ENCODE measurements around the gene DAAM2. TPM values are rescaled to one million over a fixed set of nuclear protein-coding genes. Genes with fewer than 3 reads are reported as not detected.

The DAAM2 gene
- total and polyA plus RNA-seq, 2 donors (not counting 3 experiments of a cell fraction or from before 2014, with no cell fraction given), result 0.42 to 0.44 TPM

DNA sequence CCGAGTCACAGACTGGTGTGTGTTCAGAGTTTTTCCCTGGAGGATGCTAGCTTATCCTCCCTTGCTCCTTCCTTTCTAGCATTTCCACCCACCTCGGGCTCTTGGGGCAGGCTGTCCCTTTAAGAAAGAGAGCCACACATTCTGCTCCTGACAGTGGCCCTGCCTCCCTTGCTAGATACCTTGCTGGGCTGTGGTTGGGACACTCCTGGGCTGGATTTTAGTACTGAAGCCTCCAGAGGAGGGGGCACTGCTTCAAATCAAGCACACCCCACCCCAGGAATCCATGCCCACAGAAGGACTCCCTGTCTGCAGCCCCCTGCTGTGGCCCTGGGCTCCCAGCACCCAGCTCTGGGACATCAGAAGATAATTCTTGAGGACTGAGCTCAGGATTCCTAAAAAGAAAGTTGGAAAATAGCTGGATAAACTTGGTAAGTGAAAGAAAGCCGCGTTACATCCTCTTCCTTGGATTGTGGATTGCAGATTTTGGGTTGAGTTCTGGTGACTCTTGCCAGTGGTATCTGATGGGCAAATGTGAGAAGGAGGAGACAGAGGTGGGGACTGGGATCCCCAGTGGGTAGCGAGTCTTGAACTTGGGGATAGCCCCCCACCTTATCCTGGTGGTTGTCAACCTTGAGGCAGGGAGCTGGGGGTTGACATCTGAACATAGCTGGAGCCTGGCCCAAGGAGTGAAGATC lies 29.0 kb downstream of the DAAM2 start:
- Histone ChIP-seq H3K27ac (ENCODE audit: insufficient read depth, low read depth, low read length) (no peak overlapping the region), H2AFZ (ENCODE audit: low read depth, low read length) (no peak overlapping the region), H3K9ac (replicated peaks; ENCODE audit: extremely low read depth, insufficient read depth, low read length) (no peak overlapping the region), H3K4me2 (ENCODE audit: insufficient read depth, low read length) (no peak overlapping the region), H3K9me3 (replicated peaks; ENCODE audit: control insufficient read depth, insufficient read depth, low read length) (no peaks in the 10 kb centered on the region), H3K79me2 (ENCODE audit: control insufficient read depth, insufficient read depth, low read length) (no peaks in the 10 kb centered on the region), H3K36me3 (ENCODE audit: control insufficient read depth in 2 of 2, extremely low read depth in 1 of 2, insufficient read depth in 2 of 2, low read length in 2 of 2) (no peaks in the 10 kb centered on the region), H3K4me1 (ENCODE audit: control insufficient read depth, extremely low read depth, insufficient read depth, low read length) (no peaks in the 10 kb centered on the region), H3K27me3 (ENCODE audit: control insufficient read depth in 2 of 2, insufficient read depth in 2 of 2, low read length in 2 of 2) (no peaks in the 10 kb centered on the region), H3K4me3 (replicated peaks in 1 of 3; ENCODE audit: insufficient read depth in 1 of 3, low read depth in 1 of 3, low read length in 3 of 3) (no peak overlapping the region), H3K9me1 (replicated peaks; ENCODE audit: control insufficient read depth, extremely low read depth, insufficient read depth, low read length) (no peaks in the 10 kb centered on the region), H4K20me1 (replicated peaks; ENCODE audit: control insufficient read depth, extremely low read depth, insufficient read depth, low read length) (no peaks in the 10 kb centered on the region)
- CTCF ChIA-PET, result no interaction called here
- FAIRE-seq (no peak), DNase-seq (ENCODE audit: low read depth, low spot score) (no peak)
- dilution Hi-C loops (cut with MboI; ENCODE audit: extremely low pct_ligation_motif_present, low sequenced_read_pairs), result no loop called here
- POLR2A ChIA-PET, result no interaction called here
- BruUV-seq (replicated peaks), result no TSS peak
- intact Hi-C loops (cut with micrococcal nuclease), result no loop called here
- TF ChIP-seq FOS (IDR thresholded peaks at IDR 0.05; ENCODE audit: borderline replicate concordance, insufficient read depth, low read length) (no peak), EZH2 (IDR thresholded peaks at IDR 0.05; ENCODE audit: borderline replicate concordance, low read depth, low read length, severe bottlenecking) (no peak), POLR2AphosphoS5 (IDR thresholded peaks at IDR 0.05; ENCODE audit: insufficient read depth, low read depth, low read length) (no peak), MYC (IDR thresholded peaks at IDR 0.05; ENCODE audit: low read depth, low read length) (no peak), POLR2A (IDR thresholded peaks at IDR 0.05; ENCODE audit: low read depth, low read length) (no peak), JUN (IDR thresholded peaks at IDR 0.05; ENCODE audit: borderline replicate concordance, insufficient read depth, insufficient read length, low read depth) (no peak), GATA2 (IDR thresholded peaks at IDR 0.05; ENCODE audit: insufficient read depth, insufficient read length, low read depth, low read length) (no peak)
- TF ChIP-seq, protein P1, sequence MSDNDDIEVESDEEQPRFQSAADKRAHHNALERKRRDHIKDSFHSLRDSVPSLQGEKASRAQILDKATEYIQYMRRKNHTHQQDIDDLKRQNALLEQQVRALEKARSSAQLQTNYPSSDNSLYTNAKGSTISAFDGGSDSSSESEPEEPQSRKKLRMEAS (IDR thresholded peaks at IDR 0.05; ENCODE audit: insufficient read depth, insufficient read length), result no peak
- TF ChIP-seq, protein P2, sequence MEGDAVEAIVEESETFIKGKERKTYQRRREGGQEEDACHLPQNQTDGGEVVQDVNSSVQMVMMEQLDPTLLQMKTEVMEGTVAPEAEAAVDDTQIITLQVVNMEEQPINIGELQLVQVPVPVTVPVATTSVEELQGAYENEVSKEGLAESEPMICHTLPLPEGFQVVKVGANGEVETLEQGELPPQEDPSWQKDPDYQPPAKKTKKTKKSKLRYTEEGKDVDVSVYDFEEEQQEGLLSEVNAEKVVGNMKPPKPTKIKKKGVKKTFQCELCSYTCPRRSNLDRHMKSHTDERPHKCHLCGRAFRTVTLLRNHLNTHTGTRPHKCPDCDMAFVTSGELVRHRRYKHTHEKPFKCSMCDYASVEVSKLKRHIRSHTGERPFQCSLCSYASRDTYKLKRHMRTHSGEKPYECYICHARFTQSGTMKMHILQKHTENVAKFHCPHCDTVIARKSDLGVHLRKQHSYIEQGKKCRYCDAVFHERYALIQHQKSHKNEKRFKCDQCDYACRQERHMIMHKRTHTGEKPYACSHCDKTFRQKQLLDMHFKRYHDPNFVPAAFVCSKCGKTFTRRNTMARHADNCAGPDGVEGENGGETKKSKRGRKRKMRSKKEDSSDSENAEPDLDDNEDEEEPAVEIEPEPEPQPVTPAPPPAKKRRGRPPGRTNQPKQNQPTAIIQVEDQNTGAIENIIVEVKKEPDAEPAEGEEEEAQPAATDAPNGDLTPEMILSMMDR (IDR thresholded peaks at IDR 0.05; ENCODE audit: extremely low read depth in 1 of 2, insufficient read depth in 1 of 2, low read depth in 1 of 2, low read length in 2 of 2), result no peak
